8988T (cell line): Measurements from ENCODE around the gene ARIH2.

Experiments used
- DNase-seq: peaks from one replicate; pipeline ENCODE4 v3.0.0; 2011

Gene ARIH2

GRCh38 chr3:48929358-48930035 lies 10.9 kb downstream of the ARIH2 start:
- no peak for DNase-seq

- DNase-seq = no peak
Measured at GRCh38 chr3:48930590-48930989, 11.9 kb downstream of the ARIH2 start.

GRCh38 chr3:48931944-48932580 lies 13.4 kb downstream of the ARIH2 start:
- DNase-seq = no peak

GRCh38 chr3:48934333-48934991 lies 15.8 kb downstream of the ARIH2 start:
- DNase-seq = no peak

- no peak for DNase-seq
Measured at GRCh38 chr3:48935530-48935929, 16.9 kb downstream of the ARIH2 start.

GRCh38 chr3:48938156-48938555 lies 19.5 kb downstream of the ARIH2 start:
- DNase-seq = no peak

- DNase-seq = no peak
Measured at GRCh38 chr3:48938689-48939088, 20.0 kb downstream of the ARIH2 start.

GRCh38 chr3:48945432-48945831 lies 26.8 kb downstream of the ARIH2 start:
- DNase-seq = no peak

GRCh38 chr3:48945891-48946549 lies 27.4 kb downstream of the ARIH2 start:
- DNase-seq = no peak

- no peak for DNase-seq
Measured at GRCh38 chr3:48949376-48949717, 30.7 kb downstream of the ARIH2 start.

GRCh38 chr3:48950051-48950450 lies 31.4 kb downstream of the ARIH2 start:
- no peak for DNase-seq

- DNase-seq = no peak
Measured at GRCh38 chr3:48951764-48952163, 33.1 kb downstream of the ARIH2 start.

GRCh38 chr3:48952510-48953118 lies 34.0 kb downstream of the ARIH2 start:
- no peak for DNase-seq

- DNase-seq = no peak
Measured at GRCh38 chr3:48957006-48957705, 38.5 kb downstream of the ARIH2 start.

- DNase-seq = no peak
Measured at GRCh38 chr3:48960841-48961413, 42.3 kb downstream of the ARIH2 start.

- no peak for DNase-seq
Measured at GRCh38 chr3:48962340-48962739, 43.7 kb downstream of the ARIH2 start.

- no peak for DNase-seq
Measured at GRCh38 chr3:48962939-48963338, 44.3 kb downstream of the ARIH2 start.

GRCh38 chr3:48963591-48963990 lies 44.9 kb downstream of the ARIH2 start:
- DNase-seq = no peak

GRCh38 chr3:48966367-48966766 lies 47.7 kb downstream of the ARIH2 start:
- no peak for DNase-seq

- DNase-seq = no peak
Measured at GRCh38 chr3:48966876-48967361, 48.3 kb downstream of the ARIH2 start.

GRCh38 chr3:48970586-48970985 lies 51.9 kb downstream of the ARIH2 start:
- DNase-seq = no peak
